Epithelial cell of esophagus (primary cell): Measurements from ENCODE around the gene P2RY2.
"Not testable (repeated sequence)": the region's sequence is repeated elsewhere in the genome, so short reads cannot be mapped to it uniquely, and the experiment has no call there.

Source experiments
- DNase-seq: peaks from one replicate; pipeline ENCODE4 v3.0.0; 2010; ENCODE audit warnings: low read depth
- H3K4me3 ChIP-seq: 2 replicates; pipeline ENCODE4 v1.5.1; 2011; ENCODE audit warnings: mild to moderate bottlenecking, low read length, control low read depth
- TF ChIP-seq, protein P1 (sequence below): IDR thresholded peaks from 2 replicates; pipeline ENCODE4 v1.5.1; 2011; ENCODE audit warnings: low read depth, mild to moderate bottlenecking, low read length, control low read depth, inconsistent platforms; ENCODE audit not compliant: insufficient read depth; ENCODE audit errors: missing control alignments

P2RY2 gene

DNA sequence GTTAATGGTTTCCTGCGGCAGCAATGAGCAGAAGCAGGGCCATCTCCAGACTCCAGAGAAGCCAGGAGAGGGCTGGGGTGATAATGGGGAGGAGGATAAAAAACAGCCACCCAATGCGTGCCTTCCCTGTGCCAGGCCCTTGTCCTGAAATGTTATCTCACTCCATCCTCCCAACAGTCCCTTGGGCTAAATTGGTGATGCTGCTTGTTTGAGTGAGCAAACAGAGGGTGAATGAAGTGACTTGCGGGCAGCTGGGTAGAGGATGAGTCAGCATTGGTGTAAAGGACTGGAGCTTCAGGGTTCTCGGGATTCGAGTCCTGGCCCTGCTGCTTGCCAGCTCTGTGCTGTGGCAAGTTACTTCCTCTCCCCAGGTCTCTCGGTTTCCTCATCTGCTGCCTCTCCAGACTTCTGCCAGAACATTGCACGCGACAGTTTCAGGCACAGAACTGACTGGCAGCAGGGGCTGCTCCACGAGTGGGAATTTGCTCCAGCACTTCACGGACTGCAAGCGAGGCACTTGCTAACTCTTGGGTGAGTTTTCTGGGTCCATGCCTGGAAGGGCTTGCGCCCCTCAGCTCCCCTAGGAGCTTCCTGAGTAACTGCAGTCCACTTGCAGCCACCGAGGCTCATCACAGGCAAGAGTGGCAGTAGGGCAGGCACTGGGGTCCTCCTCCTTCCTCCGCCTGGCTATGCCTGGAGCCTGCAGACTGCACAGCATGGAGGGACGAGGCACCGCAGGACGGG lies 54.0 kb downstream of the P2RY2 start, which contains the start of gene P2RY6:
TSS of gene P2RY6 (plus strand) at position 403 of the 744 bp plus-strand sequence. CDS start 24,181 bp downstream, outside the sequence.
- TF ChIP-seq, protein P1, sequence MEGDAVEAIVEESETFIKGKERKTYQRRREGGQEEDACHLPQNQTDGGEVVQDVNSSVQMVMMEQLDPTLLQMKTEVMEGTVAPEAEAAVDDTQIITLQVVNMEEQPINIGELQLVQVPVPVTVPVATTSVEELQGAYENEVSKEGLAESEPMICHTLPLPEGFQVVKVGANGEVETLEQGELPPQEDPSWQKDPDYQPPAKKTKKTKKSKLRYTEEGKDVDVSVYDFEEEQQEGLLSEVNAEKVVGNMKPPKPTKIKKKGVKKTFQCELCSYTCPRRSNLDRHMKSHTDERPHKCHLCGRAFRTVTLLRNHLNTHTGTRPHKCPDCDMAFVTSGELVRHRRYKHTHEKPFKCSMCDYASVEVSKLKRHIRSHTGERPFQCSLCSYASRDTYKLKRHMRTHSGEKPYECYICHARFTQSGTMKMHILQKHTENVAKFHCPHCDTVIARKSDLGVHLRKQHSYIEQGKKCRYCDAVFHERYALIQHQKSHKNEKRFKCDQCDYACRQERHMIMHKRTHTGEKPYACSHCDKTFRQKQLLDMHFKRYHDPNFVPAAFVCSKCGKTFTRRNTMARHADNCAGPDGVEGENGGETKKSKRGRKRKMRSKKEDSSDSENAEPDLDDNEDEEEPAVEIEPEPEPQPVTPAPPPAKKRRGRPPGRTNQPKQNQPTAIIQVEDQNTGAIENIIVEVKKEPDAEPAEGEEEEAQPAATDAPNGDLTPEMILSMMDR = no peak
- H3K4me3 ChIP-seq = no peak within 1 kb of the TSS
- peak; percentile 88 for DNase-seq

DNA sequence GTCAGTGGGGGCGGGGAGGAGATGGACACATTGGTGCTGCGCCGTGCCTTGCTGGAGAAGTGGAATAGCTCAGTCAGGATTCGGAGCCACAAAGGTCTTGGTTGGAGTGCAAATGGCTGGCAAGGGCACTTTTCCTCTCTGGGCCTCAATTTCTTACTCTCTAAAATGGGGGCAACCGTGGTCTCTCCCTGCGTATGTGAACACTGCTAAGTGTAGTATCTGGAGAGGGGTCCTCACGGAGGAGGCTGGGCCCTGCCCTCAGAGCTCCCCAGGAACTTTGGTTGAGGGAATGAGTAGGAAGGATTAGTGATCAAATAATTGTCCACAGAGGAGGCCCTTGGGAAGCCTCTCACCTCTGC lies 54.6 kb downstream of the P2RY2 start:
- no peak overlapping the region for H3K4me3 ChIP-seq
- TF ChIP-seq, protein P1 = no peak
- no peak for DNase-seq

DNA sequence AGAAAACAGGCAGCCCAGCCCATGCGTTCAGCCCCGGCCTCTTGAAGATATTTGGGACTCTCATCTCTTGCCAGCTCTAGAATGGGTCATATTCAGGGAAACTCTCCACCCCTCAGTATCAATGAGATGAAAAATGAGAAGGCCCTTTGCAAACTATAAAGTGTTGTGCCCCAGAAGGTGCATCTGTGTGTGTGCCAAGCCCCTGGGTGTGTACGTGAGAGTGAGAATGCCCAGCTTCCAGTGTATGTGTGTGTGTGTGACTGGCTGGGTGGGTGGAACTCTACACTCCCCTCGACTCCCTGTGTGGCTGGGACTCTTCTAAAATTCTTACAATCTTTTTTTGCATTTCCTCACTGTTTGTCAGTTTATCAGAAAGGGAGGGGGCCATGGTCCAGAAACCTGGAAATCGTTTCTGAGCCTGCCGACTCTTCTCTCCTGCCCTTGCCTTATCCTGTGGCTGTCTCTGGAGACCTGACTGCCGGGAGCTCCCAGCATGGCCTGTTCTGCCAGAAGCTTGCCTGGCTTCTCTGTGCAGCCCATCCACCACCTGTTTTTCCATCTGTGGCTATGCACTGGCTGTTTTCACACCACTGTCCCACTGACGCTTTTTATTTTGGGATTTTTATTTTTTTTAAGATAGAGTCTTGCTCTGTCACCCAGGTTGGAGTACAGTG lies 55.3 kb downstream of the P2RY2 start:
- H3K4me3 ChIP-seq = no peak overlapping the region
- no peak for DNase-seq
- TF ChIP-seq, protein P1 = no peak

DNA sequence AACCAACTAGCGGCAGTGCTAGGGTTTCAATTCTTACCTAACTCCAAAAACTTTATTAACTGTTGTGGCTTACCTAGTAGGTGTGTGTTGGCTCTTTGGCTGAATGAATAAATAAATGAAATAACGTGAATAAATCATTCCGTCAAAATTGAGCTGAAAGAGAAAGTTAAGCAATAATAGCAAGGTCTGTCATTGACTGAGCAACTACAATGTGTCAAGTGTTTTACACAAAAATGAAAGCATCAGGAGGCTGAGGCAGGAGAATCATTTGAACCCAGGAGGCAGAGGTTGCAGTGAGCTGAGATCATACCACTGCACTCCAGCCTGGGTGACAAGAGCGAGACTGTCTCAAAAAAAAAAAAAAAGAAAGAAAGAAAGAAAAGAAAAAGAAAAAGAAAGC lies 56.1 kb downstream of the P2RY2 start:
- DNase-seq, H3K4me3 ChIP-seq: not testable (repeated sequence)

DNA sequence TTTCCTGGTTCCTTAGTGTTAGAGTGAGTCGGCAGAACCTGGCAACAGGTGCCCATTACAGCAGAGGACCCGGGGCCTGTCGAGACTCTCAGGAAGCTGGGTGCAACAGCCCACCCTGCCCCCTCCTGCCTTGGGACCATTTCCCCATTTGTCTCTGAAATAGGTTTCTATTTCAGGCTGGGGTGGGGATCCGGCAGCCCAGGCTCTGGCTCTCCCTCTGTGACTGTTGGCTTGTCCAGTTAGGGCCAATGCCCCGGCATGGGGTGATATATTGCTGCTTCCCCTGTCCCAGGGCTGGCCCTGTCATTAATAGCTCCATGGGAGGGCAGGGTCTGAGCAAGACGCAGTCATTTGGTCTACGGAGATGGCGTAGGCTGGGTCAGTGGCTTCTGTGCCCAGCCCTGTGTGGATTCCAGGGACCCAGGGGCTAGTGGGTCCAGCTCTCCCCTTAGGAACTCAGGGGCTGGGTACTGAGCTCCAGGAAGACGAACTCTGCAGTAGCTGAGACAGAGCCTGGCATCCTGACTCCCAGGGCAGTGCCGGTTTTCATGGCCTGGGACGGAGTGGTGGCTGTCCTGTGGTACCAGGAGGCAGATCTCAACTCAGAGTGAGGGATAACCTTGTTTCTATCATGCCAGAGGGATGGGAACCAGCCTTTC lies 56.8 kb downstream of the P2RY2 start:
- DNase-seq = no peak
- TF ChIP-seq, protein P1 = no peak
- H3K4me3 ChIP-seq = no peak overlapping the region

DNA sequence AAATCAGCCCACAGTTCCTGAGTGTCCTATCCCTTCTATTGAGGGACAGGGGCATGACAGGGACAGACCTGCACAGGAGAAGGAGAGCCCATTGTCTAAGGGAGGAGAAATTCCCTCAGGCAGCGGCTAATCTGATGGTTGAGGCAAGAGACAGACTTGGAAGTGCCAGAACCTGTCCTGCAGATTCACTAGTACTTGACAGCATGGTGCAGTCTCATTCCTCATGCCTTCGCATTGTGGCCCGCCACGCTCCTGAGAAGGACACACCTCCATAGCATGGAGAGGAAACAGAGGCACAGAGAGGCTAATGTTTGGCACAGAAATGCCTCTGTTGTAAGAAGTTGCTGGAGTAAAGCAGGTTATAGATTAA lies 57.3 kb downstream of the P2RY2 start:
- H3K4me3 ChIP-seq = no peak overlapping the region
- DNase-seq = peak; percentile 55
- TF ChIP-seq, protein P1 = no peak

DNA sequence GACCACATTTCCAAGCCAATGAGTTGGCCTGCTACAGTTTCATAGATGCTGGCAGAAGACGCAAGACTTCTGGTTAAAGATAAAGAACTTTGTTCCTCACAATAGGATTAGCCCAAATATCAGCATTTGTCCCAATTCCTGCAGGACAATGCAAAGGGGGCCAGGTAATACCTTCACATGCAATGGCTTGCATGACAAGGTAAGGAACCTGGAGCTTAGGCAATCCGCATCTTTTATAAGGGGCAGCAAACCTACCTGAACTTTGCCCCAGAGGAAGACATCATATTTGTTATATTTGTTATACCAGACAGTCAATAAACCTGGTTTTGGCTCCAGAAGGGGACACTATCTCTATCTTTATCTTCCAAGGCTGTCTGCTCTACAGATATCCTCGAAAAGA lies 59.4 kb downstream of the P2RY2 start:
- DNase-seq = no peak
- no peak overlapping the region for H3K4me3 ChIP-seq
- TF ChIP-seq, protein P1 = no peak
